HG03571 (cell line): ENCODE measurements around the gene SLC37A1.

ENCODE experiments used
- ATAC-seq: cut with Tn5 transposase; IDR thresholded peaks from one replicate; pipeline ENCODE4 v1.9.1; 2021; ENCODE audit not compliant: unreplicated experiment

Gene SLC37A1

DNA sequence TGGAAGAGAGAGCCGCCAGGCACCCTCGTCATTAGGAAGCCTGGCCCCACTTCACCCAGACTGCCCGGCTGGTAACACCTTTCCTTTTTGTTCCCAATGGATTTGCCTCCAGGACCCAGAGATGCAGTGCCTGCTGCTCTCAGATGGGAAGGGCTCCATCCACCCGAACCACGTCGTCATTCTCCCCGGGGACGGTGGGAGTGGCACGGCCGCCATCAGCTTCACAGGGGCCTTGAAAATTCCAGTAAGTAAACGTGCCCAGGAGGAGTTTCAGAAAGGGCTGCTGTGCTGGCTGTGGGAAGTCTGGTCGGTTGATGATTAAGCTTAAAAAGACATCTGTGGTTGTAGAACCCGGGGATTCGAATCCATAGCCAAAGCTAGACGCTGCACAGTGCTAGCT, 45.2 kb downstream of the SLC37A1 start:
- ATAC-seq: no peak

DNA sequence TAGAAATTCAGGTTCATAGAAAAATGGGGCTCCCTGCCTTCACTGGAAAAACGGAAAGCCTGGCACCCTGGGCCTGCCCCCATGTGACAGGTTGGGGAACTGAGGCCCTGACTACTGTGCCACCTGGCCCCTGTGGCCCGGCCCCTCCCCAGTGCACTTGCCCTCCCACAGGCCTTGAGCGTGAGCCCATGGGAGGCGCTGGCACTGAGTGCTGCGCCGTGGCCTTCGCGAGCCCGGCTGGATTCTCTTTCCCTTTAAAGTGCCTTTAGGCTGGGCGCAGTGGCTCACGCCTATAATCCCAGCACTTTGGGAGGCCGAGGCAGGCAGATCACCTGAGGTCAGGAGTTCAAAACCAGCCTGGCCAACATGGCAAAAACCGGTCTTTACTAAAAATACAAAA, 45.7 kb downstream of the SLC37A1 start:
- no peak for ATAC-seq

GRCh38 chr21:42560517-42561179, 47.0 kb downstream of the SLC37A1 start:
- no peak for ATAC-seq

GRCh38 chr21:42561762-42562650, 48.4 kb downstream of the SLC37A1 start:
- ATAC-seq: peak; percentile 63

DNA sequence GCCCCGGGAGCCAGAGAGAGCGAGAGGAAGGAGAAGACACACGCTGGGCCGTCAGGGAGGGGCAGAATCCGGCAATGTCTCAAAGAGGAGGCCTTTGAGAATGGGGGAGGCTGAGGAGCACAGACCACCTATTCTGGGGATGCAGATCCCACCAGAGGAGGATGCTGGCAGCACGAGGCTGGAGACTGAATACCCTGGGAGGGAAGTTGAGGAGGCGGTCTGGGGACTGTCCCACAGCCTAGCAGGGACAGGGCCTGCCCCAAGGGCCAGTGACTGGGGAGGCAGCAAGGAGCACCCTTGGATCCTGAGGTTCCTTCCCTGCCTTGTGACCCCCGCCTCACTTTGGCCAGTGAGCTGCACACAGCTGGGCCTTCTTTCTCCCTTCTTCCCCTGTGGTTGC, 49.2 kb downstream of the SLC37A1 start:
- ATAC-seq: no peak

DNA sequence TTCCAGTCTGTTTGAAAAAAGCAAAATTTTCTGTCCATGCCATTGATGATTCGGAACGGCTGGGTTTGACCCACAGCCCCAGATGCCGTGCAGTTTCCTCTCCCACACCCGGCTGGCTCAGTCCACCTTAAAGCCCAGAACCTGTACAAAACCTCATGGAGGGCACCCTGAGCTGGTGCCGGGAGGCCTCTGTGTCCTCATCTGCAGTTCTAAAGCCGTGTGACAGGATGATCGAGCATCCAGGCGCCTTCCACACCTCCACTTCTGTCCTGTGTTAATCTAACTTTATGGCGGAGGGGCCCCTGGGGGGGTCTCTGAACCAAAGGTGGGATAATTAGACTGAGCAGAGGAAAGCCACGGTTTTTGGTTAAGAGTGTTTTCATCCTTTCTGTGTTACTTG, 49.6 kb downstream of the SLC37A1 start:
- no peak for ATAC-seq

GRCh38 chr21:42563686-42564085, 50.0 kb downstream of the SLC37A1 start:
- ATAC-seq: no peak

GRCh38 chr21:42564561-42564971, 50.9 kb downstream of the SLC37A1 start:
- ATAC-seq: no peak

DNA sequence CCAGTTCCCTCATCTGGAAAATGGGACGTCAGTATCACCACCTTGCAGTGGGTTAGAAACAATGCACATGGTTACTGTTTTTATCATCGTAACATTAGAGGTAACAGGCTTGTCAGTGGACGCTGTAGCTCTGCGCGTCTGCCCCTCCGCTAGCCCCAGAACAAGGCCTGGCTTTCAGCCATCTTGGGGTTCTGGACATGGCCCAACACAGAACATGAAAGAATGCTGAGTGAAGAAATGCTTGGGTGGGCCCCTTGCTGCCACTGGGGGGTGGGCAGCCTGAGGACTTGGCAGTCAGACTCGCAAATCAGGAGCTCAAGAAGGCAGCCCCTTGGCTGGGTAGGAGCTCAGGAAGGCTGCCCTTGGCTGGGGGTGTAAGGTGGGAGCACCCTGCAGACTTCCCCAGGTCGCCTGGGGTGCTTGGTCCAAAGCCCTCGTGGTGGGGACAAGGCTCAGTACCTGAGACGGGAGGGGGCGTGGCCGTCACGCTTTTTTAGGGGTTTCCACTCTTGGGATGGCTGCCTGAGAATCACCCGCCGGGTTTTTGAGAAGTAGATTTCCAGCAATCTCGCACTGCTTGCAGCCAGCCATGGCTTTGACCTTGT, 51.7 kb downstream of the SLC37A1 start:
- no peak for ATAC-seq

- ATAC-seq: no peak
These were observed 52.4 kb downstream of the SLC37A1 start for GRCh38 chr21:42565886-42566523.

DNA sequence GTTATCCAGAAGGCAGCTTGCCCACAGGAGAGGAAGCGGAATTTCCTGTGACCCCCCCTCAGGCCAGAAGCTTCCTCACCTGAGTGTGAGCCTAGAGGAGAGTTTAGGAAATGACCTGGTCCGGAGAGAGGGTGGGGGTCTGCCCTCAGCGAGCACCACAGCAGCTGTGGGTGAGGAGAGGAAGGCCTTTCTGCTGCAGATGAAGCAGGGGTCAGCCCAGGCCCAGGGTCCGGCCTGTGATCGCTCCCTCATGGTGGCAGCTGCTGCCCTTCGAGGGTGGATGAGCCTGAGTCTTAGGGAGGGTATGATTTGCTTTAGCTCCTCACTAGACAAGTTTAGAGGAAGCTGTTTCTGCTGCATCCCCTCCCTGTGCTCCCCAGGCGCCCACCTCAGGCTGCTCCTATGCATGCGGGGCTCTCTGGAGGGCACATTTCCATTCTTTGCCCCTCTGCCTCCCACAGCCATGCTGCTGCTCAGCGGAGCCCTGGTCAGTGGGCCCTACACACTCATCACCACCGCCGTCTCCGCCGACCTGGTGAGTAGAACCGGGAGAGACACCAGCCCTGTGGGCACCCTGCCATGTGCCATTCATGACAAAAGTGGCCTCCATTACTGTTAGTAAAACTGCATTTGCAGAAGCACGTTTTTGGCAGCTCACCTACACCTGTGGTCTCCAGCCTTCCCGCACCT, 53.0 kb downstream of the SLC37A1 start:
- ATAC-seq: no peak

DNA sequence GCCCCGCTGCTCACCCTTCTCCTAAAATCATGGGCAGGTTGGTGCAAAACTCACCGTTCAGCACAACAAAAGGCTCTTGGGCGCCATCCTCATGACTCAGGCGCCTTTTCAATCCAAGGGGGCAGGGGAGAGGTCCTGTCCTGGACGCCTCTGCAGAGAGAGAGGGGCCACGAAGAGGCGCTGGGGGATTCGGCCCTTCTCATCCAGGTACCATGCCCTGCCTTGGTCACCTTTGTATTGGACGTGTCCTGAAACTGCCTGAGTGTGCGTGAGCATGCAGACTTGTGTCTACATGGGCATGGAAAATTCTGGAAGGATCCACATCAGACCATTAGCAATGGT, 53.5 kb downstream of the SLC37A1 start:
- ATAC-seq: no peak

DNA sequence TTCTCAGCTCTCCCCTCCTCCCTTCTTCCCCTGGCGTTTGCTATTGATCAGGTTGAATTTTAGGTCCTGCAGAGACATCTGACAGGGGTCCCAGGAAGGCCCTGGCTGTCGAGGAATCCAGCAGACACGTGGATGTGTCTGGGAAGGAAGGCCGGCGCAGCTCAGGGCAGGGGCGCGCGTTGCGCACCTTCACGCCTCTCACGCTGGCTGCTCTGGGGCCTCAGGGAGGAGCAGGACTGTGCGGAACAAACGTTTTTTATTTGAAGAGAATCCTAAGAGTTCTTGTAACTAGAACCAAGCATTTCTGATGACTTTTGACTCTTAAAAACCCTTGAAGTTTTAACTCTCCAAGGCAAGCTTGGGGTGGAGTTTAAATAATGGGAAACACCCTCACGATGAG, 54.2 kb downstream of the SLC37A1 start:
- no peak for ATAC-seq

DNA sequence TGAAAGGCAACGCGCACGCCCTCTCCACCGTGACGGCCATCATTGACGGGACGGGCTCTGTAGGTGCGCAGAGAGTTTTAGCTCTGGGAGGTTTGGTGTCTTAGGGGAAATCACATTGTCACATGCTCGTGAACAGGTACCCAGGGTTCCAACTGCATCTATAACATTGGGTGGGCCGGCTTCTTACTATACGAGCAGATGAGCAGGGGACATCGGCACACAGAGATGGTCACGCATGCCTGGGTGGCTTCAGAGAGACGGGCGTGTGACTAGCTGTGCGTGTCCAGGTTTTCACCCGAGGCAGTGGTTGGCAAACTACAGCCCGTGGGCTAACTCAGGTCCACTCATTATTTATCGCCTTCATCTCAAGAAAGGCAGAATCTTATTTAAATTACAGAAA, 54.7 kb downstream of the SLC37A1 start:
- ATAC-seq: no peak

DNA sequence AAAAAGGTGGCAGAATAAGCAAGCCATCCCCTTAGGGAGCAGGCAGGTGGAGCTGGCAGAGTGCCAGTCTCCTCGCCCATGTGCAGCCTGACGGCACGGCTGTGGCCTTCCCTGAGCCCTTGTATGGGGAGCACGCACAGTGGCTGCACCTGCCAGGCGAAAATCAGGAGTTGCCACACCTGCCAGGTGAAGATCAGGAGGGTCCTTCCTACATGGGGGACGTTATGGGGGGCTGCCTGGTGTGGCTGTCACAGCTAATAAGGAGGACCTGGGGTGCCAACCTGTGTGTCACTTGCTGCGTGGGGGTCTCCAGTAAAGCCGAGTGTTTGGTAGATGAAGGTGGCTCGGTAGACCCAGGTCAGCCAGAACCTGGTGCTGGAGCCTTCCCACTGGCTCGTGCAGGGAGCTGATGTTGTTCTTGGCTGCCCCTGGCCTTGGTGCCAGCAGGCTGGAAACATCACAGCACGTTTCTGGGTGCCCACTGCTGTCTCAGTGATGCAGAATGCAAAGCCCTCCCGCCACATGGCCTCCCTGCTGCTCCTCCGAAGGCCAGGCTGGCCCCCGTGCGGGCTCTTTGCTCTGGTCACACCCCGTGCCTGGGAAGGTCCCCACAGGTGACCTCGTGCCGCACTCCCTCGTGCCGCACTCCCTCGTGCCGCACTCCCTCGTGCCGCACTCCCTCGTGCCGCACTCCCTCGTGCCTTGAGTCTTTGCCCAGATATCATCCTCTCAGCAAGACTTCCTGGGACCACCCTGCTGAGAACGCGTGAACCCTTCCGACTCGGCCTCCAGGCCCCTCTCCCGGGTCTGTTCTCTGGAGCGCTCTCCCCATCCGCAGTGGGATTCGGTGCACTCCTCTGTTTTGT, 55.4 kb downstream of the SLC37A1 start:
- ATAC-seq: no peak

- no peak for ATAC-seq
These were observed 56.2 kb downstream of the SLC37A1 start for GRCh38 chr21:42569732-42570301.

GRCh38 chr21:42570362-42570761, 56.7 kb downstream of the SLC37A1 start:
- ATAC-seq: no peak

DNA sequence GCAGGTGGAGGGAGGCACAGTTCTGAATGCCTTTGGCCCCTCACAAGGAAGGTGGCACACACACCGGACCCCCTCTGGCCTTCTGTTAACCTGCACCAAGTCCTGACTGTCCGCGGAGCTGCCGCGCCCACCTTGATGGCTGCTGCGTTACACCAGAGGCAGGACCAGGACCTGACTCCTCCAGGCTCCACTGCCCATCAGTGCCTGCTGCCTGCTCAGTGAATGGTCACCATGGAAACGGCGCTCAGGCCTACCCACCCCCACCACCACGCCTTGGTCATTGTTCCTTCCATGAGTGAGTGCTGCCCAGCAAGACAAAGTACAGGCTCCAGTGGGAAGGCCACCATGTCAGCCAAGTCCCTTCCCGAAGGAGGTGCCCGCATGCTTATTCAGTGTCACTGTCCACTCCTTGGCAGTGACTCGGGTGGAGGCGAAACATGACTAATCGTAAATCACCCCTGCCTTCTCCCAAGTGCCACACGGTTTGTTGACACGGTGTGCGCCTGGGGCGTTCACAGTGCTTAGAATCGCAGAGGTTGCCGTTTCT, 57.3 kb downstream of the SLC37A1 start:
- ATAC-seq: no peak

GRCh38 chr21:42571391-42572150, 57.9 kb downstream of the SLC37A1 start:
- no peak for ATAC-seq
